Mesenteric fat pad (tissue), 1 donor: Measurements from ENCODE around the gene SH3D21. TPM values are rescaled to one million over a fixed set of nuclear protein-coding genes. Genes with fewer than 3 reads are reported as not detected.

Source experiments
- DNase-seq: peaks from one replicate; pipeline ENCODE4 v3.0.0-alpha.2; 2020; ENCODE audit warnings: low spot score
- long read RNA-seq: library from polyadenylated mRNA; unstranded; transcript quantifications from one replicate; pipeline ENCODE4 v2.0.0, GENCODE V29; 2020
- total RNA-seq: library from RNA; stranded (reverse); fragmentation: NEBNext Ultra II Directional; extraction: Animal tissue kit (Norgen Biotek cat#: 25700); gene quantifications from one replicate; pipeline ENCODE4 v1.2.1, GENCODE V29; 2021
- donor health status: DM: yes; HTN: yes; CAD: no.

The SH3D21 gene
- 2.6 TPM for total RNA-seq
- long read RNA-seq, partial matches to known transcripts, result 0 of 6 reads
- long read RNA-seq, other reads (novel, unspliced or antisense), result 4 of 6 reads

- no peak for DNase-seq
Measured at GRCh38 chr1:36306210-36306901, at the start of gene SH3D21. SH3D21 (plus strand) TSS chr1:36306368; CDS start chr1:36306421, 53 bp downstream.

- no peak for DNase-seq
Measured at GRCh38 chr1:36256558-36257374, 49.4 kb upstream of the SH3D21 start.

- no peak for DNase-seq
Measured at GRCh38 chr1:36257375-36257767, 48.8 kb upstream of the SH3D21 start.

- no peak for DNase-seq
Measured at GRCh38 chr1:36258960-36259344, 47.2 kb upstream of the SH3D21 start.

GRCh38 chr1:36268981-36269380 is 37.2 kb upstream of the SH3D21 start:
- DNase-seq, result no peak

- DNase-seq, result no peak
Measured at GRCh38 chr1:36269408-36269838, 36.7 kb upstream of the SH3D21 start.

GRCh38 chr1:36273024-36273423 is 33.1 kb upstream of the SH3D21 start:
- DNase-seq, result no peak

- no peak for DNase-seq
Measured at GRCh38 chr1:36274201-36274600, 32.0 kb upstream of the SH3D21 start.

- no peak for DNase-seq
Measured at GRCh38 chr1:36276688-36277087, 29.5 kb upstream of the SH3D21 start.

GRCh38 chr1:36279110-36279788 is 26.9 kb upstream of the SH3D21 start:
- DNase-seq, result no peak

- no peak for DNase-seq
Measured at GRCh38 chr1:36279789-36280296, 26.3 kb upstream of the SH3D21 start.

- DNase-seq, result no peak
Measured at GRCh38 chr1:36284061-36284460, 22.1 kb upstream of the SH3D21 start.

GRCh38 chr1:36284517-36284916 is 21.7 kb upstream of the SH3D21 start:
- no peak for DNase-seq

- DNase-seq, result no peak
Measured at GRCh38 chr1:36285443-36286101, 20.6 kb upstream of the SH3D21 start.

- DNase-seq, result no peak
Measured at GRCh38 chr1:36286802-36287201, 19.4 kb upstream of the SH3D21 start.

- no peak for DNase-seq
Measured at GRCh38 chr1:36287595-36287994, 18.6 kb upstream of the SH3D21 start.

- no peak for DNase-seq
Measured at GRCh38 chr1:36295390-36295789, 10.8 kb upstream of the SH3D21 start.

- no peak for DNase-seq
Measured at GRCh38 chr1:36297062-36297461, 9.1 kb upstream of the SH3D21 start.

- no peak for DNase-seq
Measured at GRCh38 chr1:36298640-36299039, 7.5 kb upstream of the SH3D21 start.

GRCh38 chr1:36300526-36300925 is 5.6 kb upstream of the SH3D21 start:
- no peak for DNase-seq

- DNase-seq, result no peak
Measured at GRCh38 chr1:36301220-36301619, 4.9 kb upstream of the SH3D21 start.
